ENCODE results near the gene KLC1.

The KLC1 gene

GRCh38 chr14:103724116-103724515 lies 95.1 kb downstream of the KLC1 start:
- no peak for DNase-seq

GRCh38 chr14:103725001-103725682 lies 96.1 kb downstream of the KLC1 start:
- DNase-seq: no peak

- no peak for DNase-seq
These were observed 96.9 kb downstream of the KLC1 start for GRCh38 chr14:103725739-103726395.

GRCh38 chr14:103726474-103726873 lies 97.5 kb downstream of the KLC1 start:
- DNase-seq: no peak

- DNase-seq: no peak
These were observed 98.4 kb downstream of the KLC1 start for GRCh38 chr14:103727313-103727980.

GRCh38 chr14:103728141-103728540 lies 99.1 kb downstream of the KLC1 start:
- DNase-seq: no peak

GRCh38 chr14:103728721-103729120 lies 99.7 kb downstream of the KLC1 start:
- no peak for DNase-seq

GRCh38 chr14:103729496-103730448 lies 100.8 kb downstream of the KLC1 start:
- DNase-seq: no peak

GRCh38 chr14:103730490-103731035 lies 101.6 kb downstream of the KLC1 start:
- no peak for DNase-seq

GRCh38 chr14:103731481-103731880 lies 102.5 kb downstream of the KLC1 start:
- no peak for DNase-seq

GRCh38 chr14:103731916-103732867 lies 103.2 kb downstream of the KLC1 start:
- DNase-seq: no peak

GRCh38 chr14:103732868-103733620 lies 104.0 kb downstream of the KLC1 start:
- no peak for DNase-seq

GRCh38 chr14:103733651-103734050 lies 104.6 kb downstream of the KLC1 start:
- no peak for DNase-seq

GRCh38 chr14:103734081-103734888 lies 105.3 kb downstream of the KLC1 start:
- DNase-seq: no peak

GRCh38 chr14:103735022-103735421 lies 106.0 kb downstream of the KLC1 start:
- DNase-seq: no peak

GRCh38 chr14:103735439-103735814 lies 106.4 kb downstream of the KLC1 start:
- DNase-seq: no peak

- no peak for DNase-seq
These were observed 107.0 kb downstream of the KLC1 start for GRCh38 chr14:103735815-103736545.

GRCh38 chr14:103736546-103737431 lies 107.8 kb downstream of the KLC1 start:
- no peak for DNase-seq
